PC-3 (cell line): Measurements from ENCODE around the gene OR14I1. TPM values are rescaled to one million over a fixed set of nuclear protein-coding genes. Genes with fewer than 3 reads are reported as not detected.
A peak's percentile ranks its signal among the peaks of the same experiment; 100 is the strongest.

ENCODE experiments used
- ATAC-seq: fragments of 200-7000 bp; cut with Tn5 transposase; 2 replicates; pipeline ENCODE4 v1.9.1; 2020; ENCODE audit warnings: mild to moderate bottlenecking, moderate library complexity
- BruUV-seq: library from RNA; stranded (reverse); fragments of 400-500 nt; replicated peaks from 2 replicates; lab custom pipeline; 2021; lab: Mats Ljungman, UMichigan
- CTCF ChIA-PET: fragments of 300-600 bp; sonication (Branson Sonifier 250); formaldehyde crosslinking; loops from one replicate; lab custom pipeline; 2022; ENCODE audit warnings: antibody characterized with exemption; lab: Charles Lee
- POLR2A ChIA-PET: fragments of 300-600 bp; sonication (Branson Sonifier 250); formaldehyde crosslinking; loops from one replicate; lab custom pipeline; 2022; ENCODE audit warnings: antibody characterized with exemption; ENCODE audit not compliant: unreplicated experiment; lab: Charles Lee
- DNase-seq: peaks from one replicate; pipeline ENCODE4 v3.0.0-alpha.2; 2015
- H2AFZ ChIP-seq: fragments of 300-600 bp; sonication (generic); 2 replicates; pipeline ENCODE4 v1.6.0; 2016; ENCODE audit warnings: antibody characterized with exemption, low read length
- H3F3A ChIP-seq: fragments of 300-600 bp; sonication (generic); one replicate; pipeline ENCODE4 v1.6.0; 2017; ENCODE audit warnings: antibody characterized with exemption, low read length, control low read depth, mild to moderate bottlenecking; ENCODE audit not compliant: unreplicated experiment
- H3K27ac ChIP-seq: fragments of 300-600 bp; sonication (generic); 2 replicates; pipeline ENCODE4 v1.5.1; 2016; ENCODE audit warnings: mild to moderate bottlenecking, low read length
- H3K27me3 ChIP-seq: fragments of 300-600 bp; sonication (generic); 2 replicates; pipeline ENCODE4 v1.6.1; 2016; ENCODE audit warnings: low read length, mixed read lengths
- H3K36me3 ChIP-seq: fragments of 300-600 bp; sonication (generic); 2 replicates; pipeline ENCODE4 v1.6.1; 2016; ENCODE audit warnings: low read depth, mixed run types, low read length, mixed read lengths
- H3K4me1 ChIP-seq: fragments of 300-600 bp; sonication (generic); 2 replicates; pipeline ENCODE4 v1.5.1; 2016; ENCODE audit warnings: low read length; ENCODE audit not compliant: insufficient read depth
- H3K4me2 ChIP-seq: fragments of 300-600 bp; sonication (generic); 2 replicates; pipeline ENCODE4 v1.6.0; 2016; ENCODE audit warnings: low read length
- H3K4me3 ChIP-seq: fragments of 300-600 bp; sonication (generic); 2 replicates; pipeline ENCODE4 v1.5.1; 2016; ENCODE audit warnings: mild to moderate bottlenecking, low read length, mixed read lengths
- H3K79me2 ChIP-seq: fragments of 300-600 bp; sonication (generic); 2 replicates; pipeline ENCODE4 v1.6.1; 2017; ENCODE audit warnings: low read length, mixed read lengths
- H3K9ac ChIP-seq: fragments of 300-600 bp; sonication (generic); 2 replicates; pipeline ENCODE4 v1.6.0; 2016; ENCODE audit warnings: mild to moderate bottlenecking, low read length
- H3K9me2 ChIP-seq: fragments of 300-600 bp; sonication (generic); replicated peaks from 2 replicates; pipeline ENCODE4 v1.6.1; 2016; ENCODE audit warnings: mixed run types, low read length, mixed read lengths
- H3K9me3 ChIP-seq: fragments of 300-600 bp; sonication (generic); 2 replicates; pipeline ENCODE4 v1.6.1; 2016; ENCODE audit warnings: low read length, mixed read lengths
- H4K20me1 ChIP-seq: fragments of 300-600 bp; sonication (generic); 2 replicates; pipeline ENCODE4 v1.6.1; 2016; ENCODE audit warnings: low read length, mixed read lengths
- EZH2 ChIP-seq: fragments of 300-600 bp; sonication (generic); IDR thresholded peaks from one replicate; pipeline ENCODE4 v1.6.1; 2017; ENCODE audit warnings: antibody characterized with exemption, mild to moderate bottlenecking, low read length; ENCODE audit not compliant: unreplicated experiment
- EZH2phosphoT487 ChIP-seq: fragments of 300-600 bp; sonication (generic); IDR thresholded peaks from 2 replicates; pipeline ENCODE4 v1.6.1; 2018; ENCODE audit warnings: mild to moderate bottlenecking, antibody characterized with exemption, low read length, borderline replicate concordance
- intact Hi-C: fragments of 100-400 bp; cut with micrococcal nuclease; formaldehyde crosslinking; loops from 2 replicates; pipeline ENCODE4 v1.9.0; 2023
- total RNA-seq: library from RNA; depleted of rRNA; stranded (reverse); fragments of >200 nt; gene quantifications from 2 replicates; pipeline ENCODE4 v1.2.3, GENCODE V29; 2014
- TF ChIP-seq, protein P1 (sequence below): fragments of 300-600 bp; sonication (generic); conservative IDR thresholded peaks from 2 replicates; pipeline ENCODE4 v1.5.1; 2017; ENCODE audit warnings: antibody characterized with exemption, low read depth, mild to moderate bottlenecking, low read length

OR14I1 gene
- total RNA-seq, 1 experiment from 2014 or later = not detected

DNA sequence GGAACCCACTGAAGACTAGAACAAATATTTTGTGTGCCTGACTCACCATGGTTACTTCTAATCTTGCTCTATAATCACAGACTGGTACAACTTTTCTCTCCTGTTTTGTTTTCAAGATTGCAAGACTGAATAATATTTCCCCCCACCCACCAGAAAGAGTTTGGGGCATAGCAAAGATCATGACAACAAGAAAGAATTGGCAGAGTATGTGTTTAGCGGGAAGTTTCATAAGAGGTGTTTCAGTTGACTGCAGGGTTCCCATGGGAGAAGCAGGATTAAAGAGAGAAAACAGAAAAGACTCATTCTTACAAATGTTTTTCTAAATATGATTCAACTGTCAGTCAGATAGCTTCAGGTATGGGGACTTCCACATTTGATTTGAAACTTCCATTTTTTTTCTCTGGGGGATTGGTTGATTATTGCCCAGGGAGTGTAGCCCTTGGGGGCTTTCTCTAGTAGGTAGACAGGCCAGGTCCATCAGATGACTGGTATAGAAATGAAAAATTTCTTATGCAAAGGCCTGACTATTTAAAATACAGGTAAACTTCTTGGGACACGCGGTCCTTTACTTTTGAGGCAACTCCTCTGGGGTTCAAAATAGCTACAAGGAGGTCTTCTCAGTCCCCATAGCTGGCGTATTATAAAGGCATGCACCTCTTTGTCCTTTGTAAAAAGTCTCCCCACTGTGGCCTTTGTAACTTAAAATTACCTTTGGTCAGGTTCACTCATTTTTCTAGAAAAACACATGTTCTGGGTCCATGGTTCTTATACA, 13.9 kb downstream of the OR14I1 start:
- no TSS peak for BruUV-seq
- Histone ChIP-seq H3K4me3 (no peak overlapping the region), H3K27me3 (no peaks in the 10 kb centered on the region), H2AFZ (0 out of 2 replicates have a peak overlapping the region, but pooled peaks have one; percentile 4), H3K27ac (peak overlapping the region; percentile 35), H3F3A (no peaks in the 10 kb centered on the region), H3K36me3 (no peaks in the 10 kb centered on the region), H3K79me2 (no peaks in the 10 kb centered on the region), H3K4me2 (peak overlapping the region; percentile 14), H3K9ac (no peak overlapping the region), H3K4me1 (peaks cover 11% of the 10 kb centered on the region), H4K20me1 (no peaks in the 10 kb centered on the region), H3K9me2 (no peaks in the 10 kb centered on the region), H3K9me3 (no peaks in the 10 kb centered on the region)
- ChIA-PET POLR2A (no interaction called here), CTCF (no interaction called here)
- TF ChIP-seq, protein P1, sequence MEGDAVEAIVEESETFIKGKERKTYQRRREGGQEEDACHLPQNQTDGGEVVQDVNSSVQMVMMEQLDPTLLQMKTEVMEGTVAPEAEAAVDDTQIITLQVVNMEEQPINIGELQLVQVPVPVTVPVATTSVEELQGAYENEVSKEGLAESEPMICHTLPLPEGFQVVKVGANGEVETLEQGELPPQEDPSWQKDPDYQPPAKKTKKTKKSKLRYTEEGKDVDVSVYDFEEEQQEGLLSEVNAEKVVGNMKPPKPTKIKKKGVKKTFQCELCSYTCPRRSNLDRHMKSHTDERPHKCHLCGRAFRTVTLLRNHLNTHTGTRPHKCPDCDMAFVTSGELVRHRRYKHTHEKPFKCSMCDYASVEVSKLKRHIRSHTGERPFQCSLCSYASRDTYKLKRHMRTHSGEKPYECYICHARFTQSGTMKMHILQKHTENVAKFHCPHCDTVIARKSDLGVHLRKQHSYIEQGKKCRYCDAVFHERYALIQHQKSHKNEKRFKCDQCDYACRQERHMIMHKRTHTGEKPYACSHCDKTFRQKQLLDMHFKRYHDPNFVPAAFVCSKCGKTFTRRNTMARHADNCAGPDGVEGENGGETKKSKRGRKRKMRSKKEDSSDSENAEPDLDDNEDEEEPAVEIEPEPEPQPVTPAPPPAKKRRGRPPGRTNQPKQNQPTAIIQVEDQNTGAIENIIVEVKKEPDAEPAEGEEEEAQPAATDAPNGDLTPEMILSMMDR = no peak
- TF ChIP-seq EZH2phosphoT487 (no peak), EZH2 (no peak)
- peak; percentile 51 for DNase-seq
- intact Hi-C loops = loop anchor here (5.0 kb wide), 1 partner anchor 751 kb away; no protein-coding TSS in a partner anchor
- ATAC-seq = peak; percentile 37

DNA sequence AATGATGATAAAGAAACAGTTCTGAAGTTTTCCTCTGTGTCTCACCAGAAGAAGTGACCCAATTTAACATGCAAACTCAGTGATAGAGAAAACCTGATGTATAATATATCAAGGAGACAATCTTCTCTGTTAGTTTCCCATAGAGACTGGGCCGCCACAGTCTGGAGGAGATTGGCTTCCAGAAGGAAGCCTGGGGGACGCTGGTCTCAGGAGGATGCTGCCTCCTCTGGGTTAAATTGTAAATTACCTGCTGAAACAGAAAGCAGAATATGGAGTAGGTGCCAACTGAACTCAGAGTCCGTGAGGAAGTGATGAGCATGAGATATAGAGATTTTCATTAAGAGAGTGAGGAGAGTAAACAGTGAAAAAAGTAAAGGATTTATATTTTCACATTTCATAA, 15.8 kb downstream of the OR14I1 start:
- ATAC-seq (peak; percentile 87), DNase-seq (peak; percentile 66)
- CTCF ChIA-PET = no interaction called here
- peaks cover 11% of the 10 kb centered on the region for H3K4me1 ChIP-seq
- no peaks in the 10 kb centered on the region for H3K9me3 ChIP-seq
- no peaks in the 10 kb centered on the region for H3K79me2 ChIP-seq
- H3K9ac ChIP-seq = no peak overlapping the region
- TF ChIP-seq, protein P1 = peak; percentile 84
- TF ChIP-seq EZH2phosphoT487 (no peak), EZH2 (no peak)
- intact Hi-C loops = loop anchor here (1.0 to 5.0 kb wide), 3 partner anchors 65 to 750 kb away; no protein-coding TSS in a partner anchor
- no peaks in the 10 kb centered on the region for H3F3A ChIP-seq
- H3K9me2 ChIP-seq = no peaks in the 10 kb centered on the region
- H4K20me1 ChIP-seq = no peaks in the 10 kb centered on the region
- no peak overlapping the region; the same call in 1 of the 2 replicates for H2AFZ ChIP-seq
- POLR2A ChIA-PET = no interaction called here
- no TSS peak for BruUV-seq
- peaks cover 4% of the 10 kb centered on the region; the same call in 1 of the 2 replicates for H3K27me3 ChIP-seq
- H3K4me2 ChIP-seq = no peak overlapping the region
- H3K27ac ChIP-seq = no peak overlapping the region
- H3K4me3 ChIP-seq = no peak overlapping the region
- no peaks in the 10 kb centered on the region for H3K36me3 ChIP-seq

DNA sequence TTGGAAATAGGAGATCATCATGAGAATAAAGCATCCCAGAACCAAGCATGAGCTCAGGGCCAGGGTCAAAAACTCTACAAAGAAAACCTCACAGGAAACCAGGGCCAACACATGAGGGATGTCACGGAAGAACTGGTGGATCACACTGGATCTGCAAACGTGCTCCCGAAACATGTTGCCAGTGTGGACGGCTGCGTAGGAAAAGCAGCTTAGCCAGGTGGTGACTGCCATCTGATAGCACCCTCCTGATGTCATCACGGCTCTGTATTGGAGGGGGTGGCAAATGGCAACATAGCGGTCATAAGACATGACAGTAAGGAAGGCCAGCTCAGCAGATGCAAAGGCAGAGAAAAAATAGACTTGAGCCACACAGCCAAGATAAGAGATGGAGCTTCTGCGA, 20.9 kb downstream of the OR14I1 start:
- intact Hi-C loops = no loop called here
- Histone ChIP-seq H3K9ac (no peak overlapping the region), H3K36me3 (no peaks in the 10 kb centered on the region), H3K27me3 (peaks cover 10% of the 10 kb centered on the region; the same call in 1 of the 2 replicates), H3K79me2 (no peaks in the 10 kb centered on the region), H3K9me2 (no peaks in the 10 kb centered on the region), H3K4me2 (no peak overlapping the region), H4K20me1 (no peaks in the 10 kb centered on the region), H3F3A (no peaks in the 10 kb centered on the region), H3K4me1 (no peaks in the 10 kb centered on the region), H3K9me3 (peaks cover 12% of the 10 kb centered on the region), H3K4me3 (no peak overlapping the region), H3K27ac (no peak overlapping the region), H2AFZ (no peak overlapping the region)
- BruUV-seq = no TSS peak
- no peak for TF ChIP-seq EZH2
- no peak for TF ChIP-seq EZH2phosphoT487
- TF ChIP-seq, protein P1 = no peak
- ATAC-seq (no peak), DNase-seq (no peak)
- ChIA-PET CTCF (no interaction called here), POLR2A (no interaction called here)
